GM23248 (cell line): ENCODE data around the gene ASB3. TPM values are rescaled to one million over a fixed set of nuclear protein-coding genes. Genes with fewer than 3 reads are reported as not detected.

Source experiments
- DNase-seq: peaks from one replicate; pipeline ENCODE4 v3.0.0-alpha.2; 2015
- H2AFZ ChIP-seq: fragments of 200-600 bp; sonication (generic); 2 replicates; pipeline ENCODE4 v1.6.1; 2016; ENCODE audit warnings: antibody characterized with exemption
- H3F3A ChIP-seq: fragments of 200-600 bp; sonication (generic); 2 replicates; pipeline ENCODE4 v1.6.1; 2016; ENCODE audit warnings: mild to moderate bottlenecking, antibody characterized with exemption, mixed run types; ENCODE audit not compliant: insufficient read depth
- H3K27ac ChIP-seq: fragments of 200-600 bp; sonication (generic); 2 replicates; pipeline ENCODE4 v1.5.1; 2016; ENCODE audit warnings: mild to moderate bottlenecking
- H3K27me3 ChIP-seq: fragments of 200-600 bp; sonication (generic); replicated peaks from 2 replicates; pipeline ENCODE4 v1.6.1; 2016; ENCODE audit warnings: mild to moderate bottlenecking; ENCODE audit not compliant: insufficient read depth
- H3K36me3 ChIP-seq: fragments of 200-600 bp; sonication (generic); 2 replicates; pipeline ENCODE4 v1.6.1; 2016; ENCODE audit warnings: low read depth, mild to moderate bottlenecking
- H3K4me1 ChIP-seq: fragments of 200-600 bp; sonication (generic); 2 replicates; pipeline ENCODE4 v1.6.1; 2016; ENCODE audit warnings: mild to moderate bottlenecking; ENCODE audit not compliant: insufficient read depth
- H3K4me2 ChIP-seq: fragments of 200-600 bp; sonication (generic); one replicate; pipeline ENCODE4 v1.6.1; 2016; ENCODE audit warnings: mild to moderate bottlenecking; ENCODE audit not compliant: unreplicated experiment
- H3K4me3 ChIP-seq: fragments of 200-600 bp; sonication (generic); 2 replicates; pipeline ENCODE4 v1.5.1; 2016; ENCODE audit warnings: mild to moderate bottlenecking
- H3K79me2 ChIP-seq: fragments of 200-600 bp; sonication (generic); 2 replicates; pipeline ENCODE4 v1.6.1; 2016; ENCODE audit warnings: mild to moderate bottlenecking; ENCODE audit not compliant: insufficient read depth
- H3K9ac ChIP-seq: fragments of 200-600 bp; sonication (generic); 2 replicates; pipeline ENCODE4 v1.6.1; 2016; ENCODE audit warnings: mild to moderate bottlenecking
- H3K9me2 ChIP-seq: fragments of 200-600 bp; sonication (generic); 2 replicates; pipeline ENCODE4 v1.6.1; 2016; ENCODE audit warnings: mixed run types, mild to moderate bottlenecking, moderate library complexity; ENCODE audit not compliant: insufficient read depth
- H3K9me3 ChIP-seq: fragments of 200-600 bp; sonication (generic); one replicate; pipeline ENCODE4 v1.6.1; 2017; ENCODE audit warnings: low read depth
- H4K20me1 ChIP-seq: fragments of 200-600 bp; sonication (generic); 2 replicates; pipeline ENCODE4 v1.6.0; 2016; ENCODE audit not compliant: insufficient read depth
- EZH2 ChIP-seq: fragments of 200-600 bp; sonication (generic); IDR thresholded peaks from 2 replicates; pipeline ENCODE4 v1.6.1; 2018; ENCODE audit warnings: antibody characterized with exemption, mild to moderate bottlenecking; ENCODE audit not compliant: insufficient read depth, poor library complexity, severe bottlenecking
- EZH2phosphoT487 ChIP-seq: fragments of 200-600 bp; sonication (generic); IDR thresholded peaks from 2 replicates; pipeline ENCODE4 v1.6.1; 2018; ENCODE audit warnings: antibody characterized with exemption, moderate library complexity, mild to moderate bottlenecking, low read depth; ENCODE audit not compliant: insufficient read depth
- WGBS, 2 experiments: methylation state at CpG; one replicate each; pipeline ENCODE4 v1.1.6; 2015 to 2017; ENCODE audit warnings: low lambda C conversion rate in 2 of 2, low coverage in 1 of 2; ENCODE audit errors: missing lambda C conversion rate in 2 of 2; 5-methylcytosine and 5-hydroxymethylcytosine counted together
- in situ Hi-C: fragments of 300-500 bp; cut with MboI; formaldehyde crosslinking; loops from 2 replicates; pipeline ENCODE4 v1.15.0; 2020
- polyA plus RNA-seq: library from polyadenylated mRNA; unstranded; fragments of >200 nt; fragmentation: Nextera tagmentation; extraction: Ambion mirVana; gene quantifications from 2 replicates; pipeline ENCODE4 v1.2.1, GENCODE V29; 2016
- total RNA-seq: library from RNA; depleted of rRNA; stranded (reverse); fragments of >200 nt; shearing (Covaris generic); gene quantifications from 2 replicates; pipeline ENCODE4 v1.2.3, GENCODE V29; 2014

ASB3 gene
- total and polyA plus RNA-seq, 2 experiments from 2014 or later = 19.9 to 23.0 TPM

- Histone ChIP-seq H3K4me2 (no peak overlapping the region), H4K20me1 (no peaks in the 10 kb centered on the region), H3K9ac (no peak overlapping the region), H3K4me3 (no peak overlapping the region), H3F3A (no peaks in the 10 kb centered on the region), H3K36me3 (no peaks in the 10 kb centered on the region), H3K79me2 (no peaks in the 10 kb centered on the region), H3K9me3 (no peaks in the 10 kb centered on the region), H3K4me1 (no peaks in the 10 kb centered on the region), H3K27me3 (no peaks in the 10 kb centered on the region), H3K9me2 (no peaks in the 10 kb centered on the region), H3K27ac (no peak overlapping the region), H2AFZ (no peak overlapping the region)
- DNase-seq = peak; percentile 19
- TF ChIP-seq EZH2 = no peak
- no peak for TF ChIP-seq EZH2phosphoT487
- 29 to 46% methylated on average over 1 of the region's 1 CpG for WGBS, 2 experiments
- in situ Hi-C loops = no loop called here
Observed at GRCh38 chr2:53632714-53633113, 154.0 kb downstream of the ASB3 start.

DNA sequence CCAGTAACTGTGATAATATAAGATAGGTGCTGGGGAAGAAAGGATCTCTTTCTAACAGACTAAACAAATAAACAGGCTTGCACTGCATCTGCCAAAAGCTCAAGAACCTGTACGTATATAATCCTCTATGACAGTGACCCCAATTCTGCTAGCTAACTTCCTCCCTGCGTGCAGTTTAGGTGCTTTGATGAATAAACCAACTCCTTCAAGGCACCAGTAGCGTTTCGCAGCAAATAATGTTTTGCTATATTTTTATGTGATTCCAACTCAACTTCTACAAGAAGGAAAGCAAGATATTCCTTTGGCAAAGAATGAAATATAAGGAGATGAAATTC lies 154.7 kb downstream of the ASB3 start:
- no peaks in the 10 kb centered on the region for H3K9me2 ChIP-seq

GRCh38 chr2:53631313-53632125 lies 155.2 kb downstream of the ASB3 start:
- H3K9me3 ChIP-seq = no peaks in the 10 kb centered on the region
- H3K27ac ChIP-seq = no peak overlapping the region
- H3K9ac ChIP-seq = no peak overlapping the region
- no peak for TF ChIP-seq EZH2
- TF ChIP-seq EZH2phosphoT487 = no peak
- H3K4me2 ChIP-seq = no peak overlapping the region
- in situ Hi-C loops = no loop called here
- no peaks in the 10 kb centered on the region for H3K27me3 ChIP-seq
- WGBS, 2 experiments = 56 to 58% methylated on average over 3 of the region's 3 CpGs
- no peaks in the 10 kb centered on the region for H4K20me1 ChIP-seq
- H3K9me2 ChIP-seq = no peaks in the 10 kb centered on the region
- no peak overlapping the region for H3K4me3 ChIP-seq
- no peaks in the 10 kb centered on the region for H3K4me1 ChIP-seq
- no peaks in the 10 kb centered on the region for H3K36me3 ChIP-seq
- no peak for DNase-seq
- no peaks in the 10 kb centered on the region for H3K79me2 ChIP-seq
- H2AFZ ChIP-seq = no peak overlapping the region
- H3F3A ChIP-seq = no peaks in the 10 kb centered on the region

More for the DNA sequence above, 154.7 kb downstream of the ASB3 start:
- Histone ChIP-seq H3F3A (no peaks in the 10 kb centered on the region), H3K36me3 (no peaks in the 10 kb centered on the region), H3K79me2 (no peaks in the 10 kb centered on the region), H3K27me3 (no peaks in the 10 kb centered on the region), H3K4me2 (no peak overlapping the region), H3K27ac (no peak overlapping the region), H3K9me3 (no peaks in the 10 kb centered on the region), H4K20me1 (no peaks in the 10 kb centered on the region), H2AFZ (no peak overlapping the region), H3K4me1 (no peaks in the 10 kb centered on the region), H3K9ac (no peak overlapping the region), H3K4me3 (no peak overlapping the region)
- DNase-seq = no peak
- 78 to 82% methylated on average over 4 of the region's 4 CpGs for WGBS, 2 experiments
- in situ Hi-C loops = no loop called here
- TF ChIP-seq EZH2phosphoT487 = no peak
- no peak for TF ChIP-seq EZH2

- Histone ChIP-seq H3K4me2 (no peak overlapping the region), H4K20me1 (no peaks in the 10 kb centered on the region), H3K36me3 (no peaks in the 10 kb centered on the region), H3F3A (no peaks in the 10 kb centered on the region), H3K79me2 (no peaks in the 10 kb centered on the region), H2AFZ (no peak overlapping the region), H3K27ac (no peak overlapping the region), H3K9me2 (no peaks in the 10 kb centered on the region), H3K4me1 (no peaks in the 10 kb centered on the region), H3K9me3 (no peaks in the 10 kb centered on the region), H3K4me3 (no peak overlapping the region), H3K27me3 (no peaks in the 10 kb centered on the region), H3K9ac (no peak overlapping the region)
- no peak for DNase-seq
- 36 to 45% methylated on average over 7 of the region's 7 CpGs for WGBS, 2 experiments
- in situ Hi-C loops = no loop called here
- no peak for TF ChIP-seq EZH2
- TF ChIP-seq EZH2phosphoT487 = no peak
Observed at GRCh38 chr2:53630026-53630606, 156.6 kb downstream of the ASB3 start.
